Panc1 (cell line): ENCODE data around the gene NARF. TPM values are rescaled to one million over a fixed set of nuclear protein-coding genes. Genes with fewer than 3 reads are reported as not detected.

Experiments used
- ATAC-seq: fragments of 200-7000 bp; cut with Tn5 transposase; 2 replicates; pipeline ENCODE4 v1.9.1; 2020; ENCODE audit warnings: mild to moderate bottlenecking, moderate library complexity
- BruUV-seq: library from RNA; stranded (reverse); fragments of 400-500 nt; replicated peaks from 2 replicates; lab custom pipeline; 2021; lab: Mats Ljungman, UMichigan
- CTCF ChIA-PET: fragments of 300-600 bp; sonication (Branson Sonifier 250); formaldehyde crosslinking; loops from one replicate; lab custom pipeline; 2022; ENCODE audit warnings: antibody characterized with exemption; lab: Charles Lee
- POLR2A ChIA-PET: fragments of 300-600 bp; sonication (Branson Sonifier 250); formaldehyde crosslinking; loops from one replicate; lab custom pipeline; 2022; ENCODE audit warnings: antibody characterized with exemption; lab: Charles Lee
- DNase-seq: peaks from one replicate; pipeline ENCODE4 v3.0.0-alpha.2; 2010; ENCODE audit warnings: low read depth, low spot score
- H3K27ac ChIP-seq: 2 replicates; pipeline ENCODE4 v1.5.1; 2011; ENCODE audit warnings: mild to moderate bottlenecking, low read length, inconsistent platforms
- H3K27me3 ChIP-seq: fragments of 200-500 bp; sonication (Bioruptor generic); 2 replicates; pipeline ENCODE4 v1.6.0; 2014; ENCODE audit warnings: low read length, inconsistent platforms; ENCODE audit not compliant: control insufficient read depth, insufficient read depth
- H3K36me3 ChIP-seq: fragments of 200-500 bp; sonication (Bioruptor generic); 2 replicates; pipeline ENCODE4 v1.5.1; 2014; ENCODE audit warnings: inconsistent platforms, mild to moderate bottlenecking, low read length, moderate library complexity; ENCODE audit not compliant: control insufficient read depth, insufficient read depth
- H3K4me1 ChIP-seq: 2 replicates; pipeline ENCODE4 v1.5.1; 2011; ENCODE audit warnings: inconsistent platforms, mild to moderate bottlenecking, low read length, moderate library complexity; ENCODE audit not compliant: control insufficient read depth, insufficient read depth
- H3K4me3 ChIP-seq, 2 experiments: 2 replicates each; pipeline ENCODE4 v1.5.1; 2011 to 2012; ENCODE audit warnings: low read depth in 2 of 2, low read length in 2 of 2, mild to moderate bottlenecking in 2 of 2, inconsistent platforms in 1 of 2, moderate library complexity in 1 of 2
- H3K9me3 ChIP-seq: fragments of 200-500 bp; sonication (Bioruptor generic); 2 replicates; pipeline ENCODE4 v1.5.1; 2014; ENCODE audit warnings: low read depth, mild to moderate bottlenecking, inconsistent platforms, low read length, moderate library complexity; ENCODE audit not compliant: control insufficient read depth, insufficient read depth
- CTCF ChIP-seq: fragments of 450-650 bp; IDR thresholded peaks from 2 replicates; pipeline ENCODE4 v1.5.1; 2017; ENCODE audit warnings: mild to moderate bottlenecking
- POLR2AphosphoS5 ChIP-seq: IDR thresholded peaks from 2 replicates; pipeline ENCODE4 v1.6.1; 2012; ENCODE audit warnings: mild to moderate bottlenecking, low read depth, low read length, moderate library complexity
- REST ChIP-seq, 2 experiments: IDR thresholded peaks; 2 replicates each; pipeline ENCODE4 v1.6.1; 2011 to 2012; ENCODE audit warnings: low read depth in 2 of 2, control low read depth in 1 of 2, low read length in 1 of 2, mild to moderate bottlenecking in 1 of 2, moderate library complexity in 1 of 2; ENCODE audit not compliant: insufficient read depth in 1 of 2
- SIN3A ChIP-seq: IDR thresholded peaks from 2 replicates; pipeline ENCODE4 v1.6.1; 2012; ENCODE audit warnings: low read depth, mild to moderate bottlenecking, low read length, moderate library complexity, borderline replicate concordance; ENCODE audit not compliant: insufficient read depth
- TCF7L2 ChIP-seq: IDR thresholded peaks from 2 replicates; pipeline ENCODE4 v1.6.1; 2011; ENCODE audit warnings: mild to moderate bottlenecking, low read depth, low read length, inconsistent platforms
- in situ Hi-C: cut with HindIII; loops from 2 replicates; pipeline ENCODE4 v1.10.0; 2016; ENCODE audit warnings: low sequenced_read_pairs, low pct_unique_long_range_greater_than_20kb
- intact Hi-C: fragments of 100-400 bp; cut with micrococcal nuclease; formaldehyde crosslinking; loops from one replicate; pipeline ENCODE4 v1.10.0; 2022; ENCODE audit not compliant: unreplicated experiment
- total RNA-seq: library from RNA; stranded (reverse); gene quantifications from one replicate; pipeline ENCODE4 v1.2.1, GENCODE V29; 2021; ENCODE audit not compliant: unreplicated experiment

The NARF gene
- total RNA-seq, 1 experiment from 2014 or later = 60.9 TPM

- in situ Hi-C loops = no loop called here
- BruUV-seq = no TSS peak
- peak; percentile 54; the same call in 1 of the 2 replicates for ATAC-seq
- TF ChIP-seq SIN3A = no peak
- no peak for TF ChIP-seq TCF7L2
- peak; percentile 83 for TF ChIP-seq CTCF
- no peak for TF ChIP-seq REST (IDR thresholded peaks at IDR 0.05; ENCODE audit: insufficient read depth in 1 of 2, low read depth in 2 of 2, low read length in 1 of 2)
- no peak for TF ChIP-seq POLR2AphosphoS5
- Histone ChIP-seq H3K36me3 (no peaks in the 10 kb centered on the region; the same call in 1 of the 2 replicates), H3K27me3 (no peaks in the 10 kb centered on the region), H3K4me3 (no peak overlapping the region), H3K27ac (no peak overlapping the region), H3K4me1 (peaks cover 6% of the 10 kb centered on the region), H3K9me3 (no peaks in the 10 kb centered on the region)
- POLR2A ChIA-PET = no interaction called here
- CTCF ChIA-PET = no interaction called here
- DNase-seq = no peak
- intact Hi-C loops = no loop called here
Measured at GRCh38 chr17:82424001-82424862, 34.3 kb upstream of the NARF start.

- no peak for TF ChIP-seq SIN3A
- TF ChIP-seq REST (IDR thresholded peaks at IDR 0.05; ENCODE audit: insufficient read depth in 1 of 2, low read depth in 2 of 2, low read length in 1 of 2) = no peak
- CTCF ChIA-PET = no interaction called here
Measured at GRCh38 chr17:82424863-82425159, 33.7 kb upstream of the NARF start.

More at GRCh38 chr17:82424863-82425159, 33.7 kb upstream of the NARF start:
- peaks cover under 1% of the 10 kb centered on the region; the same call in 1 of the 2 replicates for H3K4me1 ChIP-seq
- intact Hi-C loops (no loop called here), in situ Hi-C loops (no loop called here)
- no peaks in the 10 kb centered on the region; the same call in 1 of the 2 replicates for H3K36me3 ChIP-seq
- BruUV-seq = no TSS peak
- H3K27ac ChIP-seq = no peak overlapping the region
- no peak overlapping the region for H3K4me3 ChIP-seq
- no peaks in the 10 kb centered on the region for H3K9me3 ChIP-seq
- ATAC-seq (no peak), DNase-seq (no peak)
- POLR2A ChIA-PET = no interaction called here
- no peaks in the 10 kb centered on the region for H3K27me3 ChIP-seq
